HCT116 (cell line): Measurements from ENCODE around the gene CPEB2.

Source experiments
- CTCF ChIP-seq, 3 experiments: fragments of 200-600 bp in 1 of 3; sonication (generic) in 1 of 3; IDR thresholded peaks in 2 of 3; conservative IDR thresholded peaks in 1 of 3; 2 replicates each; pipeline ENCODE4 v1.5.1; 2012 to 2017; ENCODE audit warnings: low read depth in 2 of 3, low read length in 2 of 3, antibody characterized with exemption in 1 of 3, borderline replicate concordance in 1 of 3, control low read depth in 1 of 3, mild to moderate bottlenecking in 1 of 3, mixed read lengths in 1 of 3, mixed run types in 1 of 3, moderate library complexity in 1 of 3; ENCODE audit not compliant: insufficient read depth in 1 of 3
- EZH2 ChIP-seq: fragments of 200-600 bp; sonication (generic); IDR thresholded peaks from 2 replicates; pipeline ENCODE4 v1.6.1; 2017; ENCODE audit warnings: antibody characterized with exemption, mixed run types
- SIN3A ChIP-seq: IDR thresholded peaks from 2 replicates; pipeline ENCODE4 v1.6.1; 2012; ENCODE audit warnings: low read depth
- TF ChIP-seq, protein P1 (sequence below): IDR thresholded peaks from 2 replicates; pipeline ENCODE4 v1.6.1; 2012

DNA sequence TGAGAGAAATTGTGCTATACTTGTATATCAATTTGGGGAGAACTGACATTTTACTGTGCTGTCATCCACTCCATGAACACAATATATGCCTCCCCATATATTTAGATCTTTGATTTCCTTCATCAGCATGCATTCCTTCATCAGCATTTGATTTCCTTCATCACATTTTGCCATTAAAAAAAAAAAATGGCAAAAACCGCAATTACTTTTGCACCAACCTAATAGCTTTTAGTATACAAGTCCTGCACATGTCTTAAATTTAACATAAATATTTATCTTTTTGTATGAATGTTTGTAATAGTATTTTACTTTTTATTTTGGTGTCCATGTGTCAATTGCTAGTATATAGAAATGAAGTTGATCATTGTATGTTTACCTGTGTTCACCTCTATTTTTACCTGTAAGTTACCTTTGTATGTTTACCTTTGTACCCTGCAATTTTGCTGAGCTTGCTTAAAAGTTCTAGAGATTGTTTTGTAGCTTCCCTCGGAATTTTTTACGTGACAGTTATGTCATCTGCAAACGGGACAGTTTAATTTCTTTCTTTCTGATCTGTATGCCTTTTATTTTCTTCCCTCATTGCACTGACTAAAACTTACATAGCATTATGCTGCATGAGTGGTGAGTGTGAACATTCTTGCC, 86.2 kb downstream of the CPEB2 start:
- TF ChIP-seq CTCF (IDR thresholded peaks at IDR 0.05 in 2 of 3, conservative IDR thresholded peaks at IDR 0.05 in 1 of 3; ENCODE audit: borderline replicate concordance in 1 of 3, insufficient read depth in 1 of 3, low read depth in 2 of 3, low read length in 2 of 3) (no peak), EZH2 (no peak), SIN3A (no peak)
- TF ChIP-seq, protein P1, sequence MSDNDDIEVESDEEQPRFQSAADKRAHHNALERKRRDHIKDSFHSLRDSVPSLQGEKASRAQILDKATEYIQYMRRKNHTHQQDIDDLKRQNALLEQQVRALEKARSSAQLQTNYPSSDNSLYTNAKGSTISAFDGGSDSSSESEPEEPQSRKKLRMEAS = no peak
